ENCODE measurements around the gene GMDS. TPM values are rescaled to one million over a fixed set of nuclear protein-coding genes. Genes with fewer than 3 reads are reported as not detected.

GMDS gene
- total and polyA plus RNA-seq, 2 donors (not counting 1 experiment from before 2014, with no cell fraction given), result 11.5 to 16.4 TPM

DNA sequence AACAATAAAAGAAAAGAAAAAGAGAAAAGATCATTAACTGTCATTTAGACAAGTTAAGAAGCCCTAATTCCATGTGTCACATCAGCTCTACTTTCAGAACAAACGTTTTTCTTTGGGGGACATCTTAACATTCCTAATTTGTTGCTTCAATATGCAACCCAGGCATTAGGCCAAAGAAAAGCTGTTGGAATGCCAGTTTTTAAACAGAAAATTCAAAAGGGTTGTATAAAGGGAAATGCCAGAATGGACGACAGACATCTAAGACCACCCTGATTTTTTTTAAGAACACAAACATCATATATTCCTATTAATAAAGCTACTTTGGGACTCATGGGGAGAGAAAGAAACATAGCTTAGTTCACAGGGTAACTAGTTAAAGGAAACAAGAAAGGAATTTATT is 315.0 kb downstream of the GMDS start:
- Mint-ChIP-seq H3K4me3 (no peak overlapping the region), H3K27me3 (no peaks in the 10 kb centered on the region), H3K9me3 (ENCODE audit: insufficient read depth) (peaks cover 4% of the 10 kb centered on the region), H3K27ac (no peak overlapping the region), H3K4me1 (no peaks in the 10 kb centered on the region)
- Histone ChIP-seq H3K4me3 (ENCODE audit: control extremely low read depth in 1 of 5, extremely low read depth in 1 of 5, insufficient read depth in 1 of 5, low read depth in 2 of 5, low read length in 4 of 5) (no peak overlapping the region), H3K4me1 (ENCODE audit: control insufficient read depth in 2 of 2, insufficient read depth in 2 of 2, low read length in 2 of 2) (no peaks in the 10 kb centered on the region), H3K9me3 (ENCODE audit: control extremely low read depth in 1 of 3, control insufficient read depth in 2 of 3, insufficient read depth in 1 of 3, low read length in 2 of 3) (peaks cover 3 to 6% (median 3%) of the 10 kb centered on the region in 3 donors), H3K27me3 (replicated peaks in 1 of 4; ENCODE audit: control extremely low read depth in 1 of 4, control insufficient read depth in 3 of 4, insufficient read depth in 4 of 4, low read length in 3 of 4) (no peaks in the 10 kb centered on the region), H4K20me1 (ENCODE audit: control insufficient read depth, insufficient read depth, low read length, poor library complexity, severe bottlenecking) (no peaks in the 10 kb centered on the region), H3K27ac (ENCODE audit: low read length in 2 of 2) (no peak overlapping the region), H3K79me2 (ENCODE audit: control insufficient read depth, insufficient read depth, low read length) (no peaks in the 10 kb centered on the region), H3K36me3 (replicated peaks in 1 of 2; ENCODE audit: control extremely low read depth in 1 of 2, control insufficient read depth in 1 of 2, extremely low read depth in 1 of 2, insufficient read depth in 2 of 2, low read length in 1 of 2) (peaks cover 2 to 4% of the 10 kb centered on the region in 2 experiments), H3K4me2 (replicated peaks; ENCODE audit: low read depth, low read length, poor library complexity, severe bottlenecking) (no peak overlapping the region), H3K9ac (ENCODE audit: low read length) (no peak overlapping the region), H2AFZ (ENCODE audit: insufficient read depth, low read depth, low read length, poor library complexity, severe bottlenecking) (no peak overlapping the region)
- TF ChIP-seq, protein P1, sequence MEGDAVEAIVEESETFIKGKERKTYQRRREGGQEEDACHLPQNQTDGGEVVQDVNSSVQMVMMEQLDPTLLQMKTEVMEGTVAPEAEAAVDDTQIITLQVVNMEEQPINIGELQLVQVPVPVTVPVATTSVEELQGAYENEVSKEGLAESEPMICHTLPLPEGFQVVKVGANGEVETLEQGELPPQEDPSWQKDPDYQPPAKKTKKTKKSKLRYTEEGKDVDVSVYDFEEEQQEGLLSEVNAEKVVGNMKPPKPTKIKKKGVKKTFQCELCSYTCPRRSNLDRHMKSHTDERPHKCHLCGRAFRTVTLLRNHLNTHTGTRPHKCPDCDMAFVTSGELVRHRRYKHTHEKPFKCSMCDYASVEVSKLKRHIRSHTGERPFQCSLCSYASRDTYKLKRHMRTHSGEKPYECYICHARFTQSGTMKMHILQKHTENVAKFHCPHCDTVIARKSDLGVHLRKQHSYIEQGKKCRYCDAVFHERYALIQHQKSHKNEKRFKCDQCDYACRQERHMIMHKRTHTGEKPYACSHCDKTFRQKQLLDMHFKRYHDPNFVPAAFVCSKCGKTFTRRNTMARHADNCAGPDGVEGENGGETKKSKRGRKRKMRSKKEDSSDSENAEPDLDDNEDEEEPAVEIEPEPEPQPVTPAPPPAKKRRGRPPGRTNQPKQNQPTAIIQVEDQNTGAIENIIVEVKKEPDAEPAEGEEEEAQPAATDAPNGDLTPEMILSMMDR (IDR thresholded peaks at IDR 0.05), result no peak
- DNase-seq (no peak), ATAC-seq (ENCODE audit: low read depth) (no peak)
- CTCF ChIA-PET, result no interaction called here
- WGBS (ENCODE audit: insufficient coverage), result no CpG with 5 or more reads among the region's 2 CpGs
- POLR2A ChIA-PET, result no interaction called here
- intact Hi-C loops (cut with micrococcal nuclease), result no loop called here

DNA sequence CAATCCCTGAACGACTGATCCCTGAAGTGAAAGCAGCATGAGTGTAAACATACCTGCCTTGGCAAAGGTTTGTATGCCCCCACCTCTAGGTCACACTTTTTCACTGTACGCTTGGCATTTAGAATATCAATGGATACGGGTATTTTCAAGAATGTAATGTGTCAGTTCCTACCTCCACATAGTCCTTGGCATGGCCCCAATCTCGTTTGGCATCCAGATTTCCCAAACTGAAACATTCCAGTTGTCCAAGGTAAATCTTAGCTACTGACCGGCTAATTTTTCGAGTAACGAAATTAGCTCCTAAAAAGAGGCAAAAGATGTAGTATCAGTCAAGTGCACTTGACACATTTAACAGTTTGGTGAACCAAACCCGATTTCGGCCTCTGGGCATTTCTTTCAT is 315.5 kb downstream of the GMDS start:
- no peak overlapping the region for H3K4me2 ChIP-seq (replicated peaks; ENCODE audit: low read depth, low read length, poor library complexity, severe bottlenecking)
- no peaks in the 10 kb centered on the region for H3K4me1 ChIP-seq (ENCODE audit: control insufficient read depth in 2 of 2, insufficient read depth in 2 of 2, low read length in 2 of 2)
- peaks cover 1 to 6% (median 3%) of the 10 kb centered on the region in 3 donors for H3K9me3 ChIP-seq (ENCODE audit: control extremely low read depth in 1 of 3, control insufficient read depth in 2 of 3, insufficient read depth in 1 of 3, low read length in 2 of 3)
- H4K20me1 ChIP-seq (ENCODE audit: control insufficient read depth, insufficient read depth, low read length, poor library complexity, severe bottlenecking), result no peaks in the 10 kb centered on the region
- H3K36me3 ChIP-seq (replicated peaks in 1 of 2; ENCODE audit: control extremely low read depth in 1 of 2, control insufficient read depth in 1 of 2, extremely low read depth in 1 of 2, insufficient read depth in 2 of 2, low read length in 1 of 2), result peaks cover 2 to 4% of the 10 kb centered on the region in 2 experiments
- no peaks in the 10 kb centered on the region for H3K27me3 ChIP-seq (replicated peaks in 1 of 4; ENCODE audit: control extremely low read depth in 1 of 4, control insufficient read depth in 3 of 4, insufficient read depth in 4 of 4, low read length in 3 of 4)
- H3K27ac ChIP-seq (ENCODE audit: low read length in 2 of 2), result no peak overlapping the region
- no peaks in the 10 kb centered on the region for H3K79me2 ChIP-seq (ENCODE audit: control insufficient read depth, insufficient read depth, low read length)
- no peak overlapping the region for H3K4me3 ChIP-seq (ENCODE audit: control extremely low read depth in 1 of 5, extremely low read depth in 1 of 5, insufficient read depth in 1 of 5, low read depth in 2 of 5, low read length in 4 of 5)
- peaks cover 4% of the 10 kb centered on the region for H3K9me3 Mint-ChIP-seq (ENCODE audit: insufficient read depth)
- ChIA-PET CTCF (no interaction called here), POLR2A (no interaction called here)
- H3K4me3 Mint-ChIP-seq, result no peak overlapping the region
- ATAC-seq (ENCODE audit: low read depth), result no peak
- H2AFZ ChIP-seq (ENCODE audit: insufficient read depth, low read depth, low read length, poor library complexity, severe bottlenecking), result no peak overlapping the region
- no peak overlapping the region for H3K9ac ChIP-seq (ENCODE audit: low read length)
- TF ChIP-seq, protein P1 (IDR thresholded peaks at IDR 0.05), result no peak
- no peak for TF ChIP-seq EZH2 (IDR thresholded peaks at IDR 0.05; ENCODE audit: borderline replicate concordance, insufficient read depth, low read depth, low read length, poor library complexity, severe bottlenecking)
- intact Hi-C loops (cut with micrococcal nuclease), result no loop called here
- no peaks in the 10 kb centered on the region for H3K4me1 Mint-ChIP-seq
- H3K27ac Mint-ChIP-seq, result no peak overlapping the region
- no peaks in the 10 kb centered on the region for H3K27me3 Mint-ChIP-seq
- no peak for DNase-seq
- WGBS (ENCODE audit: insufficient coverage), result 96% methylated on average over 7 of the region's 9 CpGs
